Measurements from ENCODE around the gene AP2M1. TPM values are rescaled to one million over a fixed set of nuclear protein-coding genes. Genes with fewer than 3 reads are reported as not detected.

AP2M1 gene
- total and polyA plus RNA-seq, 2 of the 13 experiments (the other 11 are each of a cell fraction or from before 2014, with no cell fraction given), result 126 to 146 TPM

DNA sequence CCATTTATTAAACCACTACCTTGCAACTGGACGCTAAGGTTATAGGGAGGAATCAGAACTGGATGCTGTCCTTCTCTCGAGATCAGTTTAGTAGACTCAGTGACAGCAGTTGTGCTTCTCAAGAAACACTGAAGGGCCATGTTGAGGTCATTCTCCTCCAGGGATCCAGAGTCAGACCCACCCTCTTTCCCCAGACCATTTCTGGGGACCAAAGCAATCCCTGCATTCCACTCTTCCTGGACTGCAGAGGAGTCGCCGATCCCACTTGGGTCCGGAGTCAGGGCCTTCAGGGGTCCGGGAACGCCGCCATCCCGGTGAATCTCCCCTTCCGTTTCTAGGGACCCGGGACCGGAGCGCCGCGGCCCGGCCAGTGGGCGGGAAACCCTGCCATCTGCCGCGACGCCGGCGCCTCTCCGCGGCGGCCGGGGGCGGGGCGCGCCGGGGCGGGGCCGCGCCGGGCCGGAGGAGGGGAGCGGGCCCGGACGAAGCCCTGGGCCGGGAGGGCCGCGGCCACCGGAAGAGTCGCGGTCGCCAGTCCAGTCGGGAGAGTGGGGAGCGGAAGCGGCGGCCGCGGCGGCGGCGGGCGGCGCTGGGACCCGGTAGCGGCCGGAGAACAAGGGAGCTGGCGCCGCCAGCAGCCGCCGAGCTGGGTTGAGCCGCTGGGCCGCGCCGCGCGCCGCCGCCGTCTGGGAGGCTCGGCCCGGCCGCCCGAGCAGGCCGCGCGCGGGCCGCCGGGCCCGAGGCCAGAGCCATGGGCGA is 19.6 kb upstream of the AP2M1 start, which contains the start of gene DVL3 (continued):
- TF ChIP-seq, protein P1, sequence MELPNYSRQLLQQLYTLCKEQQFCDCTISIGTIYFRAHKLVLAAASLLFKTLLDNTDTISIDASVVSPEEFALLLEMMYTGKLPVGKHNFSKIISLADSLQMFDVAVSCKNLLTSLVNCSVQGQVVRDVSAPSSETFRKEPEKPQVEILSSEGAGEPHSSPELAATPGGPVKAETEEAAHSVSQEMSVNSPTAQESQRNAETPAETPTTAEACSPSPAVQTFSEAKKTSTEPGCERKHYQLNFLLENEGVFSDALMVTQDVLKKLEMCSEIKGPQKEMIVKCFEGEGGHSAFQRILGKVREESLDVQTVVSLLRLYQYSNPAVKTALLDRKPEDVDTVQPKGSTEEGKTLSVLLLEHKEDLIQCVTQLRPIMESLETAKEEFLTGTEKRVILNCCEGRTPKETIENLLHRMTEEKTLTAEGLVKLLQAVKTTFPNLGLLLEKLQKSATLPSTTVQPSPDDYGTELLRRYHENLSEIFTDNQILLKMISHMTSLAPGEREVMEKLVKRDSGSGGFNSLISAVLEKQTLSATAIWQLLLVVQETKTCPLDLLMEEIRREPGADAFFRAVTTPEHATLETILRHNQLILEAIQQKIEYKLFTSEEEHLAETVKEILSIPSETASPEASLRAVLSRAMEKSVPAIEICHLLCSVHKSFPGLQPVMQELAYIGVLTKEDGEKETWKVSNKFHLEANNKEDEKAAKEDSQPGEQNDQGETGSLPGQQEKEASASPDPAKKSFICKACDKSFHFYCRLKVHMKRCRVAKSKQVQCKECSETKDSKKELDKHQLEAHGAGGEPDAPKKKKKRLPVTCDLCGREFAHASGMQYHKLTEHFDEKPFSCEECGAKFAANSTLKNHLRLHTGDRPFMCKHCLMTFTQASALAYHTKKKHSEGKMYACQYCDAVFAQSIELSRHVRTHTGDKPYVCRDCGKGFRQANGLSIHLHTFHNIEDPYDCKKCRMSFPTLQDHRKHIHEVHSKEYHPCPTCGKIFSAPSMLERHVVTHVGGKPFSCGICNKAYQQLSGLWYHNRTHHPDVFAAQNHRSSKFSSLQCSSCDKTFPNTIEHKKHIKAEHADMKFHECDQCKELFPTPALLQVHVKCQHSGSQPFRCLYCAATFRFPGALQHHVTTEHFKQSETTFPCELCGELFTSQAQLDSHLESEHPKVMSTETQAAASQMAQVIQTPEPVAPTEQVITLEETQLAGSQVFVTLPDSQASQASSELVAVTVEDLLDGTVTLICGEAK (IDR thresholded peaks at IDR 0.05), result no peak
- TF ChIP-seq, protein P1 (CRISPR knock-in tag; IDR thresholded peaks at IDR 0.05), result no peak; the same call in 1 of the 2 replicates
- no peak for TF ChIP-seq HES4 (CRISPR knock-in tag; IDR thresholded peaks at IDR 0.05; ENCODE audit: borderline replicate concordance)
- TF ChIP-seq PRMT3 (CRISPR knock-in tag; IDR thresholded peaks at IDR 0.05; ENCODE audit: borderline replicate concordance, low read depth), result no peak
- no peak for TF ChIP-seq ZIK1 (CRISPR knock-in tag; IDR thresholded peaks at IDR 0.05; ENCODE audit: borderline replicate concordance, low read depth)
- TF ChIP-seq NKX3-1 (CRISPR knock-in tag; IDR thresholded peaks at IDR 0.05), result no peak
- no peak; the same call in 1 of the 2 replicates for TF ChIP-seq DMAP1 (CRISPR knock-in tag; IDR thresholded peaks at IDR 0.05)
- no peak for TF ChIP-seq BHLHE40 (IDR thresholded peaks at IDR 0.05; ENCODE audit: low read length)
- TF ChIP-seq ZNF251 (CRISPR knock-in tag; IDR thresholded peaks at IDR 0.05), result no peak
- TF ChIP-seq BCL6 (CRISPR knock-in tag; IDR thresholded peaks at IDR 0.05), result no peak
- TF ChIP-seq, protein P2, sequence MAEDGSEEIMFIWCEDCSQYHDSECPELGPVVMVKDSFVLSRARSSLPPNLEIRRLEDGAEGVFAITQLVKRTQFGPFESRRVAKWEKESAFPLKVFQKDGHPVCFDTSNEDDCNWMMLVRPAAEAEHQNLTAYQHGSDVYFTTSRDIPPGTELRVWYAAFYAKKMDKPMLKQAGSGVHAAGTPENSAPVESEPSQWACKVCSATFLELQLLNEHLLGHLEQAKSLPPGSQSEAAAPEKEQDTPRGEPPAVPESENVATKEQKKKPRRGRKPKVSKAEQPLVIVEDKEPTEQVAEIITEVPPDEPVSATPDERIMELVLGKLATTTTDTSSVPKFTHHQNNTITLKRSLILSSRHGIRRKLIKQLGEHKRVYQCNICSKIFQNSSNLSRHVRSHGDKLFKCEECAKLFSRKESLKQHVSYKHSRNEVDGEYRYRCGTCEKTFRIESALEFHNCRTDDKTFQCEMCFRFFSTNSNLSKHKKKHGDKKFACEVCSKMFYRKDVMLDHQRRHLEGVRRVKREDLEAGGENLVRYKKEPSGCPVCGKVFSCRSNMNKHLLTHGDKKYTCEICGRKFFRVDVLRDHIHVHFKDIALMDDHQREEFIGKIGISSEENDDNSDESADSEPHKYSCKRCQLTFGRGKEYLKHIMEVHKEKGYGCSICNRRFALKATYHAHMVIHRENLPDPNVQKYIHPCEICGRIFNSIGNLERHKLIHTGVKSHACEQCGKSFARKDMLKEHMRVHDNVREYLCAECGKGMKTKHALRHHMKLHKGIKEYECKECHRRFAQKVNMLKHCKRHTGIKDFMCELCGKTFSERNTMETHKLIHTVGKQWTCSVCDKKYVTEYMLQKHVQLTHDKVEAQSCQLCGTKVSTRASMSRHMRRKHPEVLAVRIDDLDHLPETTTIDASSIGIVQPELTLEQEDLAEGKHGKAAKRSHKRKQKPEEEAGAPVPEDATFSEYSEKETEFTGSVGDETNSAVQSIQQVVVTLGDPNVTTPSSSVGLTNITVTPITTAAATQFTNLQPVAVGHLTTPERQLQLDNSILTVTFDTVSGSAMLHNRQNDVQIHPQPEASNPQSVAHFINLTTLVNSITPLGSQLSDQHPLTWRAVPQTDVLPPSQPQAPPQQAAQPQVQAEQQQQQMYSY (CRISPR knock-in tag; IDR thresholded peaks at IDR 0.05), result peak; percentile 87
- no peak for TF ChIP-seq NFYC (CRISPR knock-in tag; IDR thresholded peaks at IDR 0.05)
- no peak for TF ChIP-seq ZNF569 (CRISPR knock-in tag; IDR thresholded peaks at IDR 0.05; ENCODE audit: borderline replicate concordance)
- 0 out of 2 replicates have a peak, but pooled peaks have one; percentile 18 for TF ChIP-seq ZNF768 (CRISPR knock-in tag; IDR thresholded peaks at IDR 0.05)
- TF ChIP-seq, protein P3, sequence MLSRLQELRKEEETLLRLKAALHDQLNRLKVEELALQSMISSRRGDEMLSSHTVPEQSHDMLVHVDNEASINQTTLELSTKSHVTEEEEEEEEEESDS (CRISPR knock-in tag; IDR thresholded peaks at IDR 0.05; ENCODE audit: borderline replicate concordance), result no peak
- TF ChIP-seq ZNF7 (CRISPR knock-in tag; IDR thresholded peaks at IDR 0.05), result no peak
